ENCODE results near the gene COL24A1. TPM values are rescaled to one million over a fixed set of nuclear protein-coding genes. Genes with fewer than 3 reads are reported as not detected.
"Not testable (repeated sequence)": the region's sequence is repeated elsewhere in the genome, so short reads cannot be mapped to it uniquely, and the experiment has no call there.

COL24A1 gene
- total and polyA plus RNA-seq, 4 experiments from 2014 or later: 0.09 to 0.14 TPM; not detected in 2

- intact Hi-C loops (cut with micrococcal nuclease): no loop called here
- CTCF ChIA-PET (ENCODE audit: partially characterized antibody): no interaction called here
These were observed 267.7 kb downstream of the COL24A1 start for GRCh38 chr1:85888921-85889320.

GRCh38 chr1:85884372-85885035 lies 272.1 kb downstream of the COL24A1 start:
- Histone ChIP-seq H3K36me3 (ENCODE audit: insufficient read depth, low read length) (no peaks in the 10 kb centered on the region), H3K4me1 (ENCODE audit: insufficient read depth, low read length) (no peaks in the 10 kb centered on the region), H3K27me3 (ENCODE audit: insufficient read depth, low read length) (no peaks in the 10 kb centered on the region), H3K9me3 (ENCODE audit: control insufficient read depth in 1 of 2, low read length in 2 of 2) (no peaks in the 10 kb centered on the region), H3K4me3 (ENCODE audit: low read length in 2 of 2) (no peak overlapping the region), H3K27ac (ENCODE audit: low read depth, low read length) (no peak overlapping the region)
- Mint-ChIP-seq H3K4me1 (no peaks in the 10 kb centered on the region), H3K9me3 (peaks cover 0 to 3% (median 0%) of the 10 kb centered on the region in 8 donors), H3K27me3 (no peaks in the 10 kb centered on the region), H3K4me3 (no peak overlapping the region), H3K36me3 (no peaks in the 10 kb centered on the region), H3K27ac (no peak overlapping the region)
- no peak for DNase-seq
- intact Hi-C loops (cut with micrococcal nuclease): no loop called here
- CTCF ChIA-PET (ENCODE audit: partially characterized antibody): no interaction called here
- POLR2A ChIA-PET (ENCODE audit: partially characterized antibody): no interaction called here

More at GRCh38 chr1:85888921-85889320, 267.7 kb downstream of the COL24A1 start:
- POLR2A ChIA-PET (ENCODE audit: partially characterized antibody): no interaction called here
- H3K36me3 Mint-ChIP-seq: no peaks in the 10 kb centered on the region
- Histone ChIP-seq H3K36me3 (ENCODE audit: insufficient read depth, low read length) (no peaks in the 10 kb centered on the region), H3K27ac (ENCODE audit: low read depth, low read length) (no peak overlapping the region), H3K27me3 (ENCODE audit: insufficient read depth, low read length) (no peaks in the 10 kb centered on the region), H3K4me1 (ENCODE audit: insufficient read depth, low read length) (no peaks in the 10 kb centered on the region), H3K9me3 (ENCODE audit: control insufficient read depth in 1 of 2, low read length in 2 of 2) (no peaks in the 10 kb centered on the region), H3K4me3 (ENCODE audit: low read length in 2 of 2) (no peak overlapping the region)
- peaks cover 0 to 6% (median 0%) of the 10 kb centered on the region in 8 donors for H3K9me3 Mint-ChIP-seq
- H3K27me3 Mint-ChIP-seq: no peaks in the 10 kb centered on the region
- H3K4me1 Mint-ChIP-seq: no peaks in the 10 kb centered on the region
- H3K27ac Mint-ChIP-seq: no peak overlapping the region
- no peak for DNase-seq
- H3K4me3 Mint-ChIP-seq: no peak overlapping the region

- Mint-ChIP-seq H3K36me3 (no peaks in the 10 kb centered on the region), H3K27me3 (peaks cover 0 to 2% of the 10 kb centered on the region in 2 donors), H3K4me3 (no peak overlapping the region), H3K9me3 (peaks cover 0 to 9% (median 0%) of the 10 kb centered on the region in 8 donors), H3K4me1 (no peaks in the 10 kb centered on the region), H3K27ac (no peak overlapping the region)
- H3K4me3 ChIP-seq (ENCODE audit: low read length in 2 of 2): no peak overlapping the region
- no peaks in the 10 kb centered on the region for H3K4me1 ChIP-seq (ENCODE audit: insufficient read depth, low read length)
- H3K27ac ChIP-seq (ENCODE audit: low read depth, low read length): no peak overlapping the region
- DNase-seq: no peak
- ChIA-PET CTCF (ENCODE audit: partially characterized antibody) (no interaction called here), POLR2A (ENCODE audit: partially characterized antibody) (no interaction called here)
- no peaks in the 10 kb centered on the region for H3K9me3 ChIP-seq (ENCODE audit: control insufficient read depth in 1 of 2, low read length in 2 of 2)
- intact Hi-C loops (cut with micrococcal nuclease): no loop called here
- no peaks in the 10 kb centered on the region for H3K36me3 ChIP-seq (ENCODE audit: insufficient read depth, low read length)
- no peaks in the 10 kb centered on the region for H3K27me3 ChIP-seq (ENCODE audit: insufficient read depth, low read length)
These were observed 289.4 kb downstream of the COL24A1 start for GRCh38 chr1:85867189-85867588.

- no peak for DNase-seq
- intact Hi-C loops (cut with micrococcal nuclease): no loop called here
- Histone ChIP-seq H3K9me3 (ENCODE audit: control insufficient read depth in 1 of 2, low read length in 2 of 2) (no peaks in the 10 kb centered on the region), H3K4me1 (ENCODE audit: insufficient read depth, low read length) (no peaks in the 10 kb centered on the region), H3K4me3 (ENCODE audit: low read length in 2 of 2) (no peak overlapping the region), H3K27me3 (ENCODE audit: insufficient read depth, low read length) (no peaks in the 10 kb centered on the region), H3K36me3 (ENCODE audit: insufficient read depth, low read length) (no peaks in the 10 kb centered on the region), H3K27ac (ENCODE audit: low read depth, low read length) (no peak overlapping the region)
- no peak overlapping the region for H3K27ac Mint-ChIP-seq
- CTCF ChIA-PET (ENCODE audit: partially characterized antibody): no interaction called here
- peaks cover 0 to 9% (median 0%) of the 10 kb centered on the region in 8 donors for H3K9me3 Mint-ChIP-seq
- no peaks in the 10 kb centered on the region for H3K4me1 Mint-ChIP-seq
- no peaks in the 10 kb centered on the region for H3K36me3 Mint-ChIP-seq
- H3K27me3 Mint-ChIP-seq: peaks cover 0 to 2% of the 10 kb centered on the region in 2 donors
- no peak overlapping the region for H3K4me3 Mint-ChIP-seq
- POLR2A ChIA-PET (ENCODE audit: partially characterized antibody): no interaction called here
These were observed 291.4 kb downstream of the COL24A1 start for GRCh38 chr1:85865213-85865612.

- H3K36me3 ChIP-seq (ENCODE audit: insufficient read depth, low read length): no peaks in the 10 kb centered on the region
- H3K27ac ChIP-seq (ENCODE audit: low read depth, low read length): no peak overlapping the region
- Mint-ChIP-seq H3K9me3 (peaks cover 0 to 9% (median 0%) of the 10 kb centered on the region in 8 donors), H3K36me3 (no peaks in the 10 kb centered on the region), H3K27ac (no peak overlapping the region), H3K4me1 (no peaks in the 10 kb centered on the region), H3K27me3 (peaks cover 0 to 2% of the 10 kb centered on the region in 2 donors), H3K4me3 (no peak overlapping the region)
- DNase-seq: no peak
- H3K4me1 ChIP-seq (ENCODE audit: insufficient read depth, low read length): no peaks in the 10 kb centered on the region
- H3K9me3 ChIP-seq (ENCODE audit: control insufficient read depth in 1 of 2, low read length in 2 of 2): no peaks in the 10 kb centered on the region
- no peak overlapping the region for H3K4me3 ChIP-seq (ENCODE audit: low read length in 2 of 2)
- H3K27me3 ChIP-seq (ENCODE audit: insufficient read depth, low read length): no peaks in the 10 kb centered on the region
- POLR2A ChIA-PET (ENCODE audit: partially characterized antibody): no interaction called here
- intact Hi-C loops (cut with micrococcal nuclease): no loop called here
- CTCF ChIA-PET (ENCODE audit: partially characterized antibody): no interaction called here
These were observed 291.8 kb downstream of the COL24A1 start for GRCh38 chr1:85864727-85865126.

GRCh38 chr1:85863639-85864038 lies 292.9 kb downstream of the COL24A1 start:
- H3K9me3 ChIP-seq (ENCODE audit: control insufficient read depth in 1 of 2, low read length in 2 of 2); H3K27ac ChIP-seq (ENCODE audit: low read depth, low read length); H3K27me3 ChIP-seq (ENCODE audit: insufficient read depth, low read length); H3K4me3 ChIP-seq (ENCODE audit: low read length in 2 of 2); H3K27me3 Mint-ChIP-seq; DNase-seq; H3K4me1 ChIP-seq (ENCODE audit: insufficient read depth, low read length); H3K27ac Mint-ChIP-seq; H3K36me3 Mint-ChIP-seq; H3K4me1 Mint-ChIP-seq; H3K9me3 Mint-ChIP-seq; H3K36me3 ChIP-seq (ENCODE audit: insufficient read depth, low read length); CTCF ChIA-PET (ENCODE audit: partially characterized antibody); POLR2A ChIA-PET (ENCODE audit: partially characterized antibody); H3K4me3 Mint-ChIP-seq; intact Hi-C loops (cut with micrococcal nuclease): not testable (repeated sequence)

- Mint-ChIP-seq H3K36me3 (no peaks in the 10 kb centered on the region), H3K4me3 (no peak overlapping the region), H3K9me3 (peaks cover 0 to 9% (median 0%) of the 10 kb centered on the region in 8 donors), H3K4me1 (no peaks in the 10 kb centered on the region), H3K27me3 (peaks cover 0 to 2% of the 10 kb centered on the region in 2 donors), H3K27ac (no peak overlapping the region)
- H3K4me3 ChIP-seq (ENCODE audit: low read length in 2 of 2): no peak overlapping the region
- H3K27me3 ChIP-seq (ENCODE audit: insufficient read depth, low read length): no peaks in the 10 kb centered on the region
- ChIA-PET POLR2A (ENCODE audit: partially characterized antibody) (no interaction called here), CTCF (ENCODE audit: partially characterized antibody) (no interaction called here)
- no peak overlapping the region for H3K27ac ChIP-seq (ENCODE audit: low read depth, low read length)
- intact Hi-C loops (cut with micrococcal nuclease): no loop called here
- DNase-seq: no peak
- H3K4me1 ChIP-seq (ENCODE audit: insufficient read depth, low read length): no peaks in the 10 kb centered on the region
- H3K36me3 ChIP-seq (ENCODE audit: insufficient read depth, low read length): no peaks in the 10 kb centered on the region
- no peaks in the 10 kb centered on the region for H3K9me3 ChIP-seq (ENCODE audit: control insufficient read depth in 1 of 2, low read length in 2 of 2)
These were observed 294.1 kb downstream of the COL24A1 start for GRCh38 chr1:85862456-85862855.

- ChIA-PET CTCF (ENCODE audit: partially characterized antibody) (no interaction called here), POLR2A (ENCODE audit: partially characterized antibody) (no interaction called here)
- Mint-ChIP-seq H3K4me3 (no peak overlapping the region), H3K27ac (no peak overlapping the region), H3K4me1 (no peaks in the 10 kb centered on the region), H3K9me3 (peaks cover 0 to 4% (median 0%) of the 10 kb centered on the region in 8 donors), H3K27me3 (peaks cover 0 to 8% of the 10 kb centered on the region in 2 donors), H3K36me3 (no peaks in the 10 kb centered on the region)
- Histone ChIP-seq H3K9me3 (ENCODE audit: control insufficient read depth in 1 of 2, low read length in 2 of 2) (no peaks in the 10 kb centered on the region), H3K27ac (ENCODE audit: low read depth, low read length) (no peak overlapping the region), H3K27me3 (ENCODE audit: insufficient read depth, low read length) (no peaks in the 10 kb centered on the region), H3K4me1 (ENCODE audit: insufficient read depth, low read length) (no peaks in the 10 kb centered on the region), H3K4me3 (ENCODE audit: low read length in 2 of 2) (no peak overlapping the region), H3K36me3 (ENCODE audit: insufficient read depth, low read length) (no peaks in the 10 kb centered on the region)
- intact Hi-C loops (cut with micrococcal nuclease): no loop called here
- no peak for DNase-seq
These were observed 298.6 kb downstream of the COL24A1 start for GRCh38 chr1:85857991-85858390.

Measured in CD4-positive, alpha-beta memory T cell (primary cell).